Measurements from ENCODE around the gene CDKAL1.

DNA sequence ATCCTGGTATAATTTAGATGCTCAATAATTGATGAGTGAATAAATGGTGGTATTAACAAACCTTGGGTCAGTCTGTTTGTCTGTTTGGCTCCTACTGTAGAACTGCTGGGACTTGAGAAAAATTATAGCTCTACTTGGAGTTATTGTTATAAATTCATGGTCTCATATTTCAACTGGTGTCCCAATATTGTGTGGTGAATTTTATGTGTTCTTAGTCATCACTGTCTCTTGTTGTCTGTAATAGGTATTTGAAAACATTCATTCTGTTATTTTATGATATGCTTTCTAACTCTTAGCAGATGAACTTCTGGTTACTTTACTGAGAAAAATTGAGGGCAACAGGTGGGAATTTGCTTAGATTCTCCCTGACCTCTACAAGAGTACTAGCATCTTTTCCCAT, 221.4 kb downstream of the CDKAL1 start:
- TF ChIP-seq, protein P1, sequence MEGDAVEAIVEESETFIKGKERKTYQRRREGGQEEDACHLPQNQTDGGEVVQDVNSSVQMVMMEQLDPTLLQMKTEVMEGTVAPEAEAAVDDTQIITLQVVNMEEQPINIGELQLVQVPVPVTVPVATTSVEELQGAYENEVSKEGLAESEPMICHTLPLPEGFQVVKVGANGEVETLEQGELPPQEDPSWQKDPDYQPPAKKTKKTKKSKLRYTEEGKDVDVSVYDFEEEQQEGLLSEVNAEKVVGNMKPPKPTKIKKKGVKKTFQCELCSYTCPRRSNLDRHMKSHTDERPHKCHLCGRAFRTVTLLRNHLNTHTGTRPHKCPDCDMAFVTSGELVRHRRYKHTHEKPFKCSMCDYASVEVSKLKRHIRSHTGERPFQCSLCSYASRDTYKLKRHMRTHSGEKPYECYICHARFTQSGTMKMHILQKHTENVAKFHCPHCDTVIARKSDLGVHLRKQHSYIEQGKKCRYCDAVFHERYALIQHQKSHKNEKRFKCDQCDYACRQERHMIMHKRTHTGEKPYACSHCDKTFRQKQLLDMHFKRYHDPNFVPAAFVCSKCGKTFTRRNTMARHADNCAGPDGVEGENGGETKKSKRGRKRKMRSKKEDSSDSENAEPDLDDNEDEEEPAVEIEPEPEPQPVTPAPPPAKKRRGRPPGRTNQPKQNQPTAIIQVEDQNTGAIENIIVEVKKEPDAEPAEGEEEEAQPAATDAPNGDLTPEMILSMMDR (conservative IDR thresholded peaks at IDR 0.05; ENCODE audit: low read length), result no peak
- no peak for TF ChIP-seq EZH2phosphoT487 (IDR thresholded peaks at IDR 0.05; ENCODE audit: borderline replicate concordance)
